ENCODE results near the gene AKAP8L. TPM values are rescaled to one million over a fixed set of nuclear protein-coding genes. Genes with fewer than 3 reads are reported as not detected.

The AKAP8L gene
- polyA plus RNA-seq, 1 of the 3 experiments (the other 2 are of a cell fraction) = 44.7 TPM

DNA sequence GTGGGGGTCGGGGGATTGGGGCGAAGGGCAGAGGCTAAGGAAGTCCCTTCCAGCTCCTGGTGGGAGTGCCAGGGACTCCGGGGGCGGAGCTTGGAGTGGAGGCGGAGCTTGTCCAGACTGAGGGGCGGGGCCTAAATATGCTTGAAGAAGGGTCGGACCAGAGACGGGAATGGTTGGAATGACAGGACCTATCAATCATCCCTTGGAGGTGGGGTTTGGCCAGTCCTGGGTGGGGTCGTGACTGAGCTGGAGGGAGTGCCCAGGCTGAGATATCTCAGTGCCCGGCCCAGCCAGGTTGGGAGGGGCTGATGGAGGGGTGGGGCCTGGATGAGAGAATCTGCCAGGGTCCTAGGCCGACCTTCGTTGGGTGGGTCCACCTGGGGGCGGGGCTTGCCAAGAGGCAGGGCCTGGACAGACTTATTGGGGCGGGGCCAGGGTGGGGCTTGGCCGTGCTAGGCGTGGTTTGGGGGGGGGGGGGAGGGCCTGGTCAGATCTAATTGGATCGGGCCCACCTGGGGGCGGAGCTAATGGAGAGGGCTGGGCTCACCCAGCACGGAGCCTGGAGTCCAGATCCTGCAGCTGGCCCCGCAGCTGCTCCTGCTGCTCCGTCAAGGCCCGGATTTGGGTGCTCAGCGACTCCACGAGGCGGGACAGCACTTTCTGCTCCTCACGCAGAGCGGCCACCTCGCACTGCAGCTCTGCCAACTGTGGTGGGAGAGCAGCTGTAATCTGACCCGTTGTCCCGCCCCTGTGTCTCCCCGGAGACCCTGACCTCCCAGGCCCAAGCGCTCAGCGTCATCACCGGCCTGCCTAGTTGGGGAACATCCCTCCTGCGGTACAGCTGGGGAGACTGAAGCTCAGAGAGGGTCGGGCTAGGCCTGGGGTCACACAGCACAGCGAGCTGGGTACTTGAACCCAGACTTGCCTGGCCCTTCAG is 33.6 kb upstream of the AKAP8L start:
- H3K9me3 ChIP-seq = no peaks in the 10 kb centered on the region
- ChIA-PET CTCF (interaction anchor here (1.0 to 1.6 kb wide), 3 partner anchors 19 to 103 kb away, joined by 6 to 8 read pairs (median 7); partner anchors contain the start of gene AKAP8L), POLR2A (interaction anchor here (0.6 to 2.0 kb wide), 7 partner anchors 16 to 206 kb away, joined by 3 to 10 read pairs (median 3); partner anchors contain the start of genes AKAP8 and AKAP8L)
- TF ChIP-seq FOSL2 (IDR thresholded peaks at IDR 0.05; ENCODE audit: borderline replicate concordance, low read depth) (no peak), RXRA (IDR thresholded peaks at IDR 0.05; ENCODE audit: borderline replicate concordance, low read depth) (no peak), EP300 (IDR thresholded peaks at IDR 0.05; ENCODE audit: borderline replicate concordance in 1 of 2, low read depth in 1 of 2, low read length in 1 of 2) (no peak), TAF1 (IDR thresholded peaks at IDR 0.05; ENCODE audit: borderline replicate concordance, low read depth, low read length) (peak; percentile 42; the same call in 1 of the 2 replicates), ELF1 (IDR thresholded peaks at IDR 0.05) (no peak)
- TF ChIP-seq, protein P1, sequence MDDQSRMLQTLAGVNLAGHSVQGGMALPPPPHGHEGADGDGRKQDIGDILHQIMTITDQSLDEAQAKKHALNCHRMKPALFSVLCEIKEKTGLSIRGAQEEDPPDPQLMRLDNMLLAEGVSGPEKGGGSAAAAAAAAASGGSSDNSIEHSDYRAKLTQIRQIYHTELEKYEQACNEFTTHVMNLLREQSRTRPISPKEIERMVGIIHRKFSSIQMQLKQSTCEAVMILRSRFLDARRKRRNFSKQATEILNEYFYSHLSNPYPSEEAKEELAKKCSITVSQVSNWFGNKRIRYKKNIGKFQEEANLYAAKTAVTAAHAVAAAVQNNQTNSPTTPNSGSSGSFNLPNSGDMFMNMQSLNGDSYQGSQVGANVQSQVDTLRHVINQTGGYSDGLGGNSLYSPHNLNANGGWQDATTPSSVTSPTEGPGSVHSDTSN (IDR thresholded peaks at IDR 0.05) = peak; percentile 82
- TF ChIP-seq, protein P2, sequence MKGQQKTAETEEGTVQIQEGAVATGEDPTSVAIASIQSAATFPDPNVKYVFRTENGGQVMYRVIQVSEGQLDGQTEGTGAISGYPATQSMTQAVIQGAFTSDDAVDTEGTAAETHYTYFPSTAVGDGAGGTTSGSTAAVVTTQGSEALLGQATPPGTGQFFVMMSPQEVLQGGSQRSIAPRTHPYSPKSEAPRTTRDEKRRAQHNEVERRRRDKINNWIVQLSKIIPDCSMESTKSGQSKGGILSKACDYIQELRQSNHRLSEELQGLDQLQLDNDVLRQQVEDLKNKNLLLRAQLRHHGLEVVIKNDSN (IDR thresholded peaks at IDR 0.05; ENCODE audit: borderline replicate concordance, low read depth) = no peak
- H3K27ac ChIP-seq (ENCODE audit: low read depth in 2 of 2, low read length in 1 of 2) = peak overlapping the region in 1 of 2 experiments; percentile 39; a peak in 1 of 4 replicates
- peak overlapping the region; percentile 34; the same call in 1 of the 2 replicates for H3K9ac ChIP-seq
- H3K4me3 ChIP-seq (ENCODE audit: low read depth in 2 of 2, low read length in 1 of 2) = peak overlapping the region; percentile 45 to 60
- WGBS (ENCODE audit: low lambda C conversion rate) = 4% methylated on average over 20 of the region's 37 CpGs
- H2AFZ ChIP-seq (ENCODE audit: low read depth) = peak overlapping the region; percentile 82
- no peaks in the 10 kb centered on the region for H3K9me2 ChIP-seq
- H3K27me3 ChIP-seq (ENCODE audit: insufficient read depth) = 0 out of 2 replicates have a peak, but pooled peaks cover 15% of the 10 kb centered on the region
- H3K4me2 ChIP-seq = peak overlapping the region; percentile 76
- peaks cover 0 to 24% of the 10 kb centered on the region in 2 experiments; a peak in 2 of 4 replicates for H3K4me1 ChIP-seq (ENCODE audit: control insufficient read depth in 1 of 2, insufficient read depth in 2 of 2, low read depth in 1 of 2, low read length in 1 of 2)
- no peaks in the 10 kb centered on the region for H3K79me2 ChIP-seq (ENCODE audit: insufficient read depth)
- H3F3A ChIP-seq (replicated peaks; ENCODE audit: insufficient read depth) = peaks cover 22% of the 10 kb centered on the region
- peak; percentile 98 for DNase-seq
- H3K36me3 ChIP-seq (replicated peaks in 1 of 2; ENCODE audit: control insufficient read depth in 1 of 2, insufficient read depth in 2 of 2, low read length in 1 of 2) = no peaks in the 10 kb centered on the region
- H4K20me1 ChIP-seq (ENCODE audit: insufficient read depth) = no peaks in the 10 kb centered on the region

DNA sequence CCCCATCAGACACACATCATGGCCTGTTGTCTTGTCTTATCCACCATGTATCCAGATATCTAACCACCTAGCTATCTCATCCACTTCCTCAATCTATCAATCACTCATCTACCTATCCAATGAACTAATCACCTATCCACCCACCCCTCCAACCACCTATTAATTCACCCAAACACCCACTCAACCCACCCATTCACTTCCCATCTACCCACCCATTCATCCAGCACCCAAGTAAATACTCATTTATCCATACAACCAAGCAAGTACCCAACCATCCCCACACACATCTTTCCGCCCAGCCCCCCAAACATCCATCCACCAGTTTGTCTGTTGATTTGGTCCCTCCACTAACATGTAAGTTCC is 31.7 kb upstream of the AKAP8L start:
- 100% methylated on average over 1 of the region's 1 CpG for WGBS (ENCODE audit: low lambda C conversion rate)
- ChIA-PET CTCF (interaction anchor here (0.6 kb wide), 1 partner anchor 614 kb away, joined by 3 read pairs; no protein-coding TSS in a partner anchor), POLR2A (interaction anchor here (0.9 kb wide), 1 partner anchor 71 kb away, joined by 3 read pairs; the partner anchor contains the start of gene AKAP8)
- Histone ChIP-seq H3K4me2 (no peak overlapping the region), H3F3A (replicated peaks; ENCODE audit: insufficient read depth) (peaks cover 22% of the 10 kb centered on the region), H3K9me2 (no peaks in the 10 kb centered on the region), H3K4me3 (ENCODE audit: low read depth in 2 of 2, low read length in 1 of 2) (no peak overlapping the region), H3K9me3 (no peaks in the 10 kb centered on the region), H3K79me2 (ENCODE audit: insufficient read depth) (no peaks in the 10 kb centered on the region), H3K9ac (no peak overlapping the region), H4K20me1 (ENCODE audit: insufficient read depth) (no peaks in the 10 kb centered on the region), H3K27ac (ENCODE audit: low read depth in 2 of 2, low read length in 1 of 2) (no peak overlapping the region), H3K27me3 (ENCODE audit: insufficient read depth) (no peaks in the 10 kb centered on the region), H3K4me1 (ENCODE audit: control insufficient read depth in 1 of 2, insufficient read depth in 2 of 2, low read depth in 1 of 2, low read length in 1 of 2) (peaks cover 0 to 24% of the 10 kb centered on the region in 2 experiments; a peak in 2 of 4 replicates), H2AFZ (ENCODE audit: low read depth) (no peak overlapping the region; the same call in 1 of the 2 replicates), H3K36me3 (replicated peaks in 1 of 2; ENCODE audit: control insufficient read depth in 1 of 2, insufficient read depth in 2 of 2, low read length in 1 of 2) (no peaks in the 10 kb centered on the region)
- DNase-seq = no peak
- TF ChIP-seq NRF1 (IDR thresholded peaks at IDR 0.05; ENCODE audit: low read depth, low read length) = no peak
- no peak for TF ChIP-seq RCOR1 (IDR thresholded peaks at IDR 0.05; ENCODE audit: low read length)
- TF ChIP-seq, protein P2 (IDR thresholded peaks at IDR 0.05; ENCODE audit: borderline replicate concordance, low read depth) = no peak
- TF ChIP-seq FOXJ3 (CRISPR knock-in tag; IDR thresholded peaks at IDR 0.05) = no peak
- TF ChIP-seq, protein P3, sequence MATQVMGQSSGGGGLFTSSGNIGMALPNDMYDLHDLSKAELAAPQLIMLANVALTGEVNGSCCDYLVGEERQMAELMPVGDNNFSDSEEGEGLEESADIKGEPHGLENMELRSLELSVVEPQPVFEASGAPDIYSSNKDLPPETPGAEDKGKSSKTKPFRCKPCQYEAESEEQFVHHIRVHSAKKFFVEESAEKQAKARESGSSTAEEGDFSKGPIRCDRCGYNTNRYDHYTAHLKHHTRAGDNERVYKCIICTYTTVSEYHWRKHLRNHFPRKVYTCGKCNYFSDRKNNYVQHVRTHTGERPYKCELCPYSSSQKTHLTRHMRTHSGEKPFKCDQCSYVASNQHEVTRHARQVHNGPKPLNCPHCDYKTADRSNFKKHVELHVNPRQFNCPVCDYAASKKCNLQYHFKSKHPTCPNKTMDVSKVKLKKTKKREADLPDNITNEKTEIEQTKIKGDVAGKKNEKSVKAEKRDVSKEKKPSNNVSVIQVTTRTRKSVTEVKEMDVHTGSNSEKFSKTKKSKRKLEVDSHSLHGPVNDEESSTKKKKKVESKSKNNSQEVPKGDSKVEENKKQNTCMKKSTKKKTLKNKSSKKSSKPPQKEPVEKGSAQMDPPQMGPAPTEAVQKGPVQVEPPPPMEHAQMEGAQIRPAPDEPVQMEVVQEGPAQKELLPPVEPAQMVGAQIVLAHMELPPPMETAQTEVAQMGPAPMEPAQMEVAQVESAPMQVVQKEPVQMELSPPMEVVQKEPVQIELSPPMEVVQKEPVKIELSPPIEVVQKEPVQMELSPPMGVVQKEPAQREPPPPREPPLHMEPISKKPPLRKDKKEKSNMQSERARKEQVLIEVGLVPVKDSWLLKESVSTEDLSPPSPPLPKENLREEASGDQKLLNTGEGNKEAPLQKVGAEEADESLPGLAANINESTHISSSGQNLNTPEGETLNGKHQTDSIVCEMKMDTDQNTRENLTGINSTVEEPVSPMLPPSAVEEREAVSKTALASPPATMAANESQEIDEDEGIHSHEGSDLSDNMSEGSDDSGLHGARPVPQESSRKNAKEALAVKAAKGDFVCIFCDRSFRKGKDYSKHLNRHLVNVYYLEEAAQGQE (IDR thresholded peaks at IDR 0.05; ENCODE audit: low read depth, low read length) = no peak
- TF ChIP-seq, protein P4, sequence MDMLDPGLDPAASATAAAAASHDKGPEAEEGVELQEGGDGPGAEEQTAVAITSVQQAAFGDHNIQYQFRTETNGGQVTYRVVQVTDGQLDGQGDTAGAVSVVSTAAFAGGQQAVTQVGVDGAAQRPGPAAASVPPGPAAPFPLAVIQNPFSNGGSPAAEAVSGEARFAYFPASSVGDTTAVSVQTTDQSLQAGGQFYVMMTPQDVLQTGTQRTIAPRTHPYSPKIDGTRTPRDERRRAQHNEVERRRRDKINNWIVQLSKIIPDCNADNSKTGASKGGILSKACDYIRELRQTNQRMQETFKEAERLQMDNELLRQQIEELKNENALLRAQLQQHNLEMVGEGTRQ (IDR thresholded peaks at IDR 0.05; ENCODE audit: borderline replicate concordance, low read depth, low read length) = no peak
- TF ChIP-seq ELF1 (IDR thresholded peaks at IDR 0.05) = no peak
- TF ChIP-seq, protein P1 (IDR thresholded peaks at IDR 0.05) = no peak
- TF ChIP-seq TAF1 (IDR thresholded peaks at IDR 0.05; ENCODE audit: borderline replicate concordance, low read depth, low read length) = no peak

Data from SK-N-SH (cell line).